ENCODE results near the gene WNT5B.

DNA sequence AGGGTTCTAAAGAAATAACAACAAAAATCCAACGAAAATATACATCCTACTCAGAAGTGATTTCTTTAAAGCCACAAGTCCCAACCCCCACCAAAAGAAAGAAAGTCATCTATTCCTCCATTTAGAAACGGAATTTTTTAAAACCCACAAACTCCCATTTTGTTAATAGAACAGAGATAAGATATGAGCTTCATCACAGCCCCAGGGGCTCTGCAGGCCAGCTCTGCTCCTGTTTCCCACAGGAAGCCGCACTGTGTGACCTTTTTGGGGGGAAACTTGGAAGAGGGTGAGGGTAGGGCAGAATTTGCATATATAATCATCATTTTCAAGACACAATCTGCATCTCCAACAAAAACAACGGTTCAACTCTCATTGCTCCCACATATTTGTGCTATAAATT is 37.5 kb upstream of the WNT5B start:
- no peak for TF ChIP-seq CTCF (optimal IDR thresholded peaks at IDR 0.05 in 1 of 3, IDR thresholded peaks at IDR 0.05 in 1 of 3, conservative IDR thresholded peaks at IDR 0.05 in 1 of 3; ENCODE audit: extremely low read depth in 1 of 3, insufficient read depth in 2 of 3, low read length in 3 of 3)
- no peak for TF ChIP-seq EZH2 (IDR thresholded peaks at IDR 0.05; ENCODE audit: low read length)

Data from keratinocyte (primary cell).